ENCODE results near the gene PIK3R5. TPM values are rescaled to one million over a fixed set of nuclear protein-coding genes. Genes with fewer than 3 reads are reported as not detected.

Gene PIK3R5
- total RNA-seq, 1 experiment from 2014 or later, result not detected

- no TSS peak for BruUV-seq (replicated peaks)
- DNase-seq, result no peak
- TF ChIP-seq CTCF (IDR thresholded peaks at IDR 0.05; ENCODE audit: insufficient read depth in 1 of 2, low read depth in 1 of 2, low read length in 1 of 2, severe bottlenecking in 1 of 2, unreplicated experiment in 1 of 2), result no peak
- no peak overlapping the region for H3K27ac Mint-ChIP-seq (ENCODE audit: unreplicated experiment)
- Histone ChIP-seq H3K36me3 (ENCODE audit: control insufficient read depth, insufficient read depth, low read length) (no peaks in the 10 kb centered on the region), H3K9me3 (no peaks in the 10 kb centered on the region), H3K27me3 (replicated peaks; ENCODE audit: control insufficient read depth, insufficient read depth, low read length) (no peaks in the 10 kb centered on the region), H3K4me3 (ENCODE audit: low read depth, low read length) (no peak overlapping the region), H3K4me1 (no peaks in the 10 kb centered on the region)
- ChIA-PET CTCF (no interaction called here), POLR2A (no interaction called here)
- H3K4me1 Mint-ChIP-seq (ENCODE audit: low read depth, unreplicated experiment), result no peaks in the 10 kb centered on the region
- intact Hi-C loops (cut with micrococcal nuclease; ENCODE audit: unreplicated experiment), result no loop called here
- no peaks in the 10 kb centered on the region for H3K9me3 Mint-ChIP-seq (ENCODE audit: unreplicated experiment)
- no peaks in the 10 kb centered on the region for H3K36me3 Mint-ChIP-seq (ENCODE audit: insufficient read depth, unreplicated experiment)
- no peaks in the 10 kb centered on the region for H3K27me3 Mint-ChIP-seq (ENCODE audit: insufficient read depth, unreplicated experiment)
- H3K4me3 Mint-ChIP-seq (ENCODE audit: unreplicated experiment), result no peak overlapping the region
These were observed 123.7 kb downstream of the PIK3R5 start for GRCh38 chr17:8841844-8842243.

GRCh38 chr17:8839410-8839935, 126.0 kb downstream of the PIK3R5 start:
- H3K27me3 Mint-ChIP-seq (ENCODE audit: insufficient read depth, unreplicated experiment), result no peaks in the 10 kb centered on the region
- no peaks in the 10 kb centered on the region for H3K36me3 ChIP-seq (ENCODE audit: control insufficient read depth, insufficient read depth, low read length)
- CTCF ChIA-PET, result no interaction called here
- DNase-seq, result no peak
- H3K4me1 Mint-ChIP-seq (ENCODE audit: low read depth, unreplicated experiment), result no peaks in the 10 kb centered on the region
- no peaks in the 10 kb centered on the region for H3K9me3 ChIP-seq
- intact Hi-C loops (cut with micrococcal nuclease; ENCODE audit: unreplicated experiment), result no loop called here
- POLR2A ChIA-PET, result no interaction called here
- H3K9me3 Mint-ChIP-seq (ENCODE audit: unreplicated experiment), result no peaks in the 10 kb centered on the region
- H3K4me1 ChIP-seq, result no peaks in the 10 kb centered on the region
- H3K27ac Mint-ChIP-seq (ENCODE audit: unreplicated experiment), result no peak overlapping the region
- H3K27me3 ChIP-seq (replicated peaks; ENCODE audit: control insufficient read depth, insufficient read depth, low read length), result no peaks in the 10 kb centered on the region
- H3K36me3 Mint-ChIP-seq (ENCODE audit: insufficient read depth, unreplicated experiment), result no peaks in the 10 kb centered on the region
- H3K4me3 ChIP-seq (ENCODE audit: low read depth, low read length), result no peak overlapping the region
- TF ChIP-seq CTCF (IDR thresholded peaks at IDR 0.05; ENCODE audit: insufficient read depth in 1 of 2, low read depth in 1 of 2, low read length in 1 of 2, severe bottlenecking in 1 of 2, unreplicated experiment in 1 of 2), result no peak
- no TSS peak for BruUV-seq (replicated peaks)
- H3K4me3 Mint-ChIP-seq (ENCODE audit: unreplicated experiment), result no peak overlapping the region

- CTCF ChIA-PET, result no interaction called here
- intact Hi-C loops (cut with micrococcal nuclease; ENCODE audit: unreplicated experiment), result no loop called here
- no peaks in the 10 kb centered on the region for H3K4me1 Mint-ChIP-seq (ENCODE audit: low read depth, unreplicated experiment)
- no peaks in the 10 kb centered on the region for H3K9me3 Mint-ChIP-seq (ENCODE audit: unreplicated experiment)
- H3K36me3 Mint-ChIP-seq (ENCODE audit: insufficient read depth, unreplicated experiment), result no peaks in the 10 kb centered on the region
- DNase-seq, result no peak
- no peaks in the 10 kb centered on the region for H3K4me1 ChIP-seq
- H3K27ac Mint-ChIP-seq (ENCODE audit: unreplicated experiment), result no peak overlapping the region
- no peaks in the 10 kb centered on the region for H3K27me3 Mint-ChIP-seq (ENCODE audit: insufficient read depth, unreplicated experiment)
- no peak overlapping the region for H3K4me3 ChIP-seq (ENCODE audit: low read depth, low read length)
- no TSS peak for BruUV-seq (replicated peaks)
- H3K27me3 ChIP-seq (replicated peaks; ENCODE audit: control insufficient read depth, insufficient read depth, low read length), result no peaks in the 10 kb centered on the region
- H3K36me3 ChIP-seq (ENCODE audit: control insufficient read depth, insufficient read depth, low read length), result no peaks in the 10 kb centered on the region
- POLR2A ChIA-PET, result no interaction called here
- H3K4me3 Mint-ChIP-seq (ENCODE audit: unreplicated experiment), result no peak overlapping the region
- no peaks in the 10 kb centered on the region for H3K9me3 ChIP-seq
- TF ChIP-seq CTCF (IDR thresholded peaks at IDR 0.05; ENCODE audit: insufficient read depth in 1 of 2, low read depth in 1 of 2, low read length in 1 of 2, severe bottlenecking in 1 of 2, unreplicated experiment in 1 of 2), result no peak
These were observed 126.9 kb downstream of the PIK3R5 start for GRCh38 chr17:8838551-8839095.
